Kidney (tissue), 14 donors: ENCODE measurements around the gene CA14. TPM values are rescaled to one million over a fixed set of nuclear protein-coding genes. Genes with fewer than 3 reads are reported as not detected.
A peak's percentile ranks its signal among the peaks of the same experiment; 100 is the strongest.

Experiments
- DNase-seq, 5 donors: peaks; one replicate each; pipeline ENCODE4 v3.0.0-alpha.2; 2013 to 2020
- FAIRE-seq: peaks from 2 replicates; lab custom pipeline; 2012; peaks lifted over from hg19 to GRCh38; lab: Jason Lieb, UNC
- H3K27ac ChIP-seq, 2 donors: one replicate each; pipeline ENCODE4 v1.7.0; 2013; ENCODE audit warnings: low read depth in 2 of 2, low read length in 2 of 2, inconsistent platforms in 1 of 2
- H3K27me3 ChIP-seq: one replicate; pipeline ENCODE4 v1.7.1; 2013; ENCODE audit warnings: low read length, inconsistent platforms; ENCODE audit not compliant: control insufficient read depth, insufficient read depth
- H3K36me3 ChIP-seq, 3 donors: one replicate each; pipeline versions ENCODE4 v1.7.0 to v1.7.1; 2013; ENCODE audit warnings: low read length in 3 of 3, control low read depth in 1 of 3, inconsistent platforms in 1 of 3; ENCODE audit not compliant: insufficient read depth in 3 of 3, control insufficient read depth in 2 of 3
- H3K4me1 ChIP-seq, 3 donors: one replicate each; pipeline versions ENCODE4 v1.7.0 to v1.7.1; 2013; ENCODE audit warnings: low read length in 3 of 3, inconsistent platforms in 1 of 3, low read depth in 1 of 3; ENCODE audit not compliant: control insufficient read depth in 2 of 3, insufficient read depth in 2 of 3
- H3K4me3 ChIP-seq, 3 donors: one replicate each; pipeline versions ENCODE4 v1.7.0 to v1.8.1; 2013; ENCODE audit warnings: low read length in 3 of 3, control low read depth in 1 of 3, inconsistent platforms in 1 of 3
- H3K9ac ChIP-seq, 3 donors: one replicate each; pipeline versions ENCODE4 v1.7.0 to v1.7.1; 2013; ENCODE audit warnings: low read length in 3 of 3, control low read depth in 1 of 3, inconsistent platforms in 1 of 3
- H3K9me3 ChIP-seq, 3 donors: one replicate each; pipeline versions ENCODE4 v1.7.0 to v1.7.1; 2013; ENCODE audit warnings: low read length in 3 of 3, control low read depth in 1 of 3, inconsistent platforms in 1 of 3; ENCODE audit not compliant: control insufficient read depth in 2 of 3, insufficient read depth in 1 of 3
- CTCF ChIP-seq: IDR thresholded peaks from 3 replicates; pipeline ENCODE4 v1.5.1; 2012; ENCODE audit warnings: mild to moderate bottlenecking, moderate library complexity, borderline replicate concordance; ENCODE audit not compliant: insufficient read depth; ENCODE audit errors: extremely low read depth
- intact Hi-C: fragments of 100-400 bp; cut with DNase I; formaldehyde crosslinking; loops from one replicate; pipeline ENCODE4 v1.11.1; 2022
- polyA plus RNA-seq: library from polyadenylated mRNA; stranded (reverse); fragments of 350-450 nt; fragmentation: Illumina TruSeq; extraction: RNeasy Lipid Tissue Mini Kit (QIAGEN cat#74804); gene quantifications from one replicate; pipeline ENCODE4 v1.2.3, GENCODE V29; 2014; ENCODE audit warnings: low read depth, low replicate concordance; ENCODE audit not compliant: insufficient read depth
- total RNA-seq: library from RNA; stranded (reverse); fragmentation: NEBNext Ultra II Directional; extraction: Animal tissue kit (Norgen Biotek cat#: 25700); gene quantifications from one replicate; pipeline ENCODE4 v1.2.1, GENCODE V29; 2021
- donor health status: control.
- donor health status: control.
- donor health status: control.
- donor health status: control.
- donor health status: control.
- donor health status: DM: yes; HTN: yes; CAD: no.
- donor health status: Normal renal cell carcinoma (clear cell type).

The CA14 gene
- total and polyA plus RNA-seq, 2 donors from 2014 or later: 0.35 to 0.41 TPM

DNA sequence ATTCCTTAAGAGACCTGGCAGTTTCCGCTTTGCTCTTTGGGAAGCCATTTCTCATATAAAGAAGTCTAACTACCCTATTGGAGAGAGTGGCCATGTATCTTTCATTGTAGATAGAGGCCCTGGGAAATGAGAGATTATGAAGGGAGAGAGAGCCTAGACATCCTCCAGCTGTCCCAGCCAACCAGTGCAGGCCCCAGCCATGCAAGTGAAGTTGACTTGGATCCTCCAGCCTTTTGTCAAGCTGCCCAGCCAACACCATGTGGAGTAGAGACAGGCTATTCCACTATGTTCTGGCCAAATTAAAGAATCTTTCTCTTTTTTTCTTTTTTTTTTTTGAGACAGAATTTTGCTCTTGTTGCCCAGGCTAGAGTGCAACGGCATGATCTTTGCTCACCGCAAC is 14.6 kb upstream of the CA14 start:
- no peaks in the 10 kb centered on the region for H3K36me3 ChIP-seq
- H3K9ac ChIP-seq: no peak overlapping the region
- no peaks in the 10 kb centered on the region for H3K27me3 ChIP-seq
- DNase-seq: peak in 1 of 5 donors; percentile 41
- no peaks in the 10 kb centered on the region for H3K4me1 ChIP-seq
- TF ChIP-seq CTCF: no peak
- H3K4me3 ChIP-seq: no peak overlapping the region
- no peaks in the 10 kb centered on the region for H3K9me3 ChIP-seq
- no peak overlapping the region for H3K27ac ChIP-seq
- no peak for FAIRE-seq
- intact Hi-C loops: no loop called here

DNA sequence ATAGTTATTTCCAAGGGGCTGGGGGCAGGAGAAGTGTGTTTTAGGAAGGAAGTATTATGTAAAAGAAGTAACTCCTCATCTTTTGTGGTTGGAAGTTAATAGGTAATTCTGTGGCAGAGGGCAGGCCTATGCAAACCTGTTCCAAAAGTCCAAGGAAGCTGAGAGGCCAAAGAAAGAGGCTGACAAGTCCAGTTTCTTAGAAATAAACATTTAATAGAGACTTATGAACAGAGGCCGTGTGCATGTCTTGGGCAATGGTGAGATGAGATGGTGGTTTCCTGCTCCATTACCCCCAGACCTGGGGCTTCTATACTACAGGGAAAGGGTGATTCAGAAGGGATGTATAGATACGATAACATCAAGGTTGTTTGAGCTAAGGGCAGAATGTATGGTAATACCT is 7.6 kb upstream of the CA14 start:
- H3K27ac ChIP-seq: peak overlapping the region in 1 of 2 donors; percentile 47
- no peak for DNase-seq
- H3K9me3 ChIP-seq: no peaks in the 10 kb centered on the region
- H3K9ac ChIP-seq: no peak overlapping the region
- H3K4me1 ChIP-seq: peaks cover 0 to 3% (median 0%) of the 10 kb centered on the region in 3 donors
- H3K36me3 ChIP-seq: no peaks in the 10 kb centered on the region
- intact Hi-C loops: no loop called here
- H3K4me3 ChIP-seq: no peak overlapping the region
- H3K27me3 ChIP-seq: no peaks in the 10 kb centered on the region
- no peak for TF ChIP-seq CTCF
- FAIRE-seq: no peak

DNA sequence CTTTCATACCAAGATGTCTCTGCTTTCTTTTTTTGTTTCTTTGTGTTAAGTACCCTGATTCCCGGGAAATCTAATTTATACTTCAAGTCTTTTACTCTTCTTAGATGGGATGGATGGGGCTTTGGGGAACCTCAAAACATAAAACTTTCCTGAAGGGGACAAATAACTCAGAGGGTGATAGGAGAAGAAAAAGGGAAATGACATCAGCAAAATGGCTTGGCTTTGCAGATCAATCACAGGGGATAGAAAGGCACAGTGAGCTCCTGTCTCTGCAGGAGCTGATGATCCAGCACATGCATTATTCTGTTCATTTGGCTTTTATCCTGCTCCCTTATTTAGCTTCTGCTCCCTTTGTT is 1.4 kb upstream of the CA14 start:
- Histone ChIP-seq H3K9me3 (no peaks in the 10 kb centered on the region), H3K36me3 (no peaks in the 10 kb centered on the region), H3K4me1 (peaks cover 2 to 14% (median 14%) of the 10 kb centered on the region in 3 donors), H3K4me3 (peak overlapping the region in 1 of 3 donors; percentile 54), H3K9ac (peak overlapping the region in 1 of 3 donors; percentile 20), H3K27me3 (no peaks in the 10 kb centered on the region), H3K27ac (no peak overlapping the region)
- no peak for TF ChIP-seq CTCF
- intact Hi-C loops: no loop called here
- DNase-seq (no peak), FAIRE-seq (no peak)
